GM19239 (cell line): Measurements from ENCODE around the gene HS3ST4.

Experiments
- DNase-seq: peaks from one replicate; pipeline ENCODE4 v3.0.0; 2011; ENCODE audit warnings: low spot score; ENCODE audit not compliant: insufficient read length
- FAIRE-seq: peaks from 2 replicates; lab custom pipeline; 2011; peaks lifted over from hg19 to GRCh38; lab: Jason Lieb, UNC

The HS3ST4 gene

DNA sequence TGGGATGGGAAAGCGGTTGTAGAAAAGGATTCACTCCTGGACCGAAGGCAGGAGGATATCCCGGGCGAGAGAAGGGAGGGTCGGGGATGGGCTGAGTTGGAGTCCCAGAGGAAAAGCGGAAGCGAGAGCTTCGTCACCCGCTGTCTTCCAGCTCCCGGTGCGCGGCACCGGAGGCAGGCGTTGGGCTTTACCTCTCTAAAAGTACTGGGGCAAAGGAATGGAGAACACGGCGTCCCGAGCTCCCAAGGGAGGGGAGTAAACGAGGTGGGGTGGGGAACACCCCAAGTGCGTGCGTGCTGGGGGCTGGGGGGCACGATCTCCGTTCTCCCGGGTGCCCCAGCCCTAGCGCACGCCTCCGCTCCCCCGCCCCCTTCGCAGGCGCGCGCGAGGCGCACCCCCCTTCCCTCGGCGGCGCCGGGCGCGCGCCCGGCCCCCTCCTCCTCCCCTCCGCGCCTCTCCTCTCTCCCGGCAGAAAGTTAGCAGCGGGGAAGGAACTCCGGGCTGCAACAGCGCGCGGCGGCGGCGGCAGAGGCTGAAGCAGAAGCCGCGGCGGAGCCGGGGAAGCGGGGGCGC lies at the start of gene HS3ST4:
Gene HS3ST4, plus strand, starts transcription at position 441 of the 573 bp plus-strand sequence.
- FAIRE-seq: no peak
- DNase-seq: no peak

- FAIRE-seq (no peak), DNase-seq (no peak)
Observed at GRCh38 chr16:25643633-25644032, 48.1 kb upstream of the HS3ST4 start.

DNA sequence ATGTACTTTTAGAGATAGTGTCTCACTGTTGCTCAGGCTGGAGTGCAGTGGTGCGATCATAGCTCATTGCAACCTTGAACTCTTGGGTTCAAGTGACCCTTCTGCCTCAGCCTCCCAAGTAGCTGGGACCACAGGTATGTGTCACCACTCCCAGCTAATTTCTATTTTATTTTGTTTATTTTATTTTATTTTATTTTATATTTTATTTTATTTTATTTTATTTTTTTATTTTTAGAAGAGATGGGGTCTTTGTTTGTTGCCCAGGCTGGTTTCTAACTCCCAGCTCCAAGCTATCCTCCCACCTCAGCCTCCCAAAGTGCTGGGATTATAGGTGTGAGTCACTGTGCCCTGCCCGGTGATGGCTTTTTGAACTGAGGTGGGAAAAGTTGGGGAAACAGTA lies 35.1 kb upstream of the HS3ST4 start:
- no peak for FAIRE-seq

GRCh38 chr16:25676820-25677219 lies 14.9 kb upstream of the HS3ST4 start:
- DNase-seq (no peak), FAIRE-seq (no peak)

More for the DNA sequence above, 35.1 kb upstream of the HS3ST4 start:
- DNase-seq: no peak

DNA sequence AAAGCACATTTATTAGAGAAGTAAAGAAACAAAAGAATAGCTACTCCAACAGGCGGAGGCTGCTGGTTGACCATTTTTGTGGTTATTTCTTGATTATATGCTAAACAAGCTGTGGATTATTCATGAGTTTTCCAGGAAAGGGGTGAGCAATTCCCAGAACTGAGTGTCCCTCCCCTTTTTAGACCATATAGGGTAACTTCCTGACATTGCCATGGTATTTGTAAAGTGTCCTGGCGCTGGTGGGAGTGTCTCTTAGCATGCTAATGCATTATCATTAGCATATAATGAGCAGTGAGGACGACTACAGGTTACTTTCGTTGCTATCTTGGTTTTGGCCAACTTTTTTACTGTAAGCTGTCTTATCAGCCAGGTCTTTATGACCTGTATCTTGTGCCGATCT lies 12.2 kb upstream of the HS3ST4 start:
- DNase-seq: no peak
- FAIRE-seq: no peak

GRCh38 chr16:25689137-25689836 lies 2.5 kb upstream of the HS3ST4 start:
- DNase-seq (no peak), FAIRE-seq (no peak)

DNA sequence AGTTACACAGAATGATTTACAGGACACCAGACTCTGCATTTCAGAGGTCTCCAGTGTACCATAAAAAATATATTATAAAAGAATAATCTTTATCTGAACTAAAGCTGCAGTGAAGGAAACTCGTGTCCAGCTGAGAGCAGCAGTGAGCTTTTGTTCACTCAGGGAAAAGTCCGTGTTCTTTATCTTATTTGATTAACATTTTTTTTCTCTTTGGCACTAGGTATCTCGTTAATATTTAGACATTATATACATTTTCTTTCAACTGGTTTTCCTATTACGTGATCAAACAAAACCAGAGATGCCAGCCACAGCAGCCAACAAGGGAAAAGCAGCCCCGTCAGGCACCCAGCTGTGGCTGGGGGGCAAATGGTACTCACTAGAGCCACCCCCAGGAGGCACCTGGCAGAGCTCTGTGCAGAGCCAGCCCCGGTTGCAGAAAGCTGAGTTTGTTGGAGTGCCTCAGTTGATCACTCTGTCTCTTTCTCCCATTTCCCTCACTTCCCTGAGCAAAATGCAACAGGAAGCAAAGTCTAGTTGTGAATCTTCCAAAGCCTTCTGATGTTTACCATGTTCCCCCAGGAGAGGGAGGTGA lies 1.1 kb upstream of the HS3ST4 start:
- DNase-seq (no peak), FAIRE-seq (no peak)

DNA sequence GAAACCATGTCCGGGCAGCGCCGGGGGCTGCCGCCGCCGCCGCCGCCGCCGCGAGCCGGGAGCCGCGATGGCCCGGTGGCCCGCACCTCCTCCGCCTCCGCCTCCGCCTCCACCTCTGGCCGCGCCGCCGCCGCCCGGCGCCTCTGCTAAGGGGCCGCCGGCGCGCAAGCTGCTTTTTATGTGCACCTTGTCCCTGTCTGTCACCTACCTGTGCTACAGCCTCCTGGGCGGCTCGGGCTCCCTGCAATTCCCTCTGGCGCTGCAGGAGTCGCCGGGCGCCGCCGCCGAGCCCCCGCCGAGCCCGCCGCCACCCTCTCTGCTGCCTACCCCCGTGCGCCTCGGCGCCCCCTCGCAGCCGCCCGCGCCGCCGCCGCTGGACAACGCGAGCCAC lies 587 bp downstream of the HS3ST4 start:
- DNase-seq (no peak), FAIRE-seq (no peak)

- no peak for DNase-seq
- no peak for FAIRE-seq
Observed at GRCh38 chr16:25692742-25693508, 1.2 kb downstream of the HS3ST4 start.

- no peak for FAIRE-seq
- no peak for DNase-seq
Observed at GRCh38 chr16:25693631-25694030, 1.9 kb downstream of the HS3ST4 start.

- no peak for FAIRE-seq
- no peak for DNase-seq
Observed at GRCh38 chr16:25699069-25699468, 7.3 kb downstream of the HS3ST4 start.

DNA sequence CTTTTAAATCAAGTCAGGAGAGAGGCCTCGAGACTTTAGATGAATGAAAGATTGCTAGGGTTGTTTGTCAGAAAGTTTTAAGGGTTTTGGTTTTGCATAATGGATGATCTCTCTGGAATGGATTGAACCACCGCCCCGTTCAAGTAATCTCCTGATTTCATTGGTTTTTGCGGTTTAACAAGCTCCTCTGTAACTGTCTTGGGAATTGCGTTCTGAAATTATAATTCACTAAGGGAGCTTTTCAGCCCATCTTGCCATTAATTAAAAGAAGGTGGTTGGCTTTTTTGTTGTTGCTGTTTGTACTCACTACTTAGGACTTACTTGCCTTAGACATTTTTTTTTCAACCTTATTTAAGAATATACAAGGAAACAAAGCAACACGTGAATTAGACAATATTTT lies 8.8 kb downstream of the HS3ST4 start:
- DNase-seq: no peak
- FAIRE-seq: no peak

- FAIRE-seq: no peak
- DNase-seq: no peak
Observed at GRCh38 chr16:25707553-25707952, 15.8 kb downstream of the HS3ST4 start.

DNA sequence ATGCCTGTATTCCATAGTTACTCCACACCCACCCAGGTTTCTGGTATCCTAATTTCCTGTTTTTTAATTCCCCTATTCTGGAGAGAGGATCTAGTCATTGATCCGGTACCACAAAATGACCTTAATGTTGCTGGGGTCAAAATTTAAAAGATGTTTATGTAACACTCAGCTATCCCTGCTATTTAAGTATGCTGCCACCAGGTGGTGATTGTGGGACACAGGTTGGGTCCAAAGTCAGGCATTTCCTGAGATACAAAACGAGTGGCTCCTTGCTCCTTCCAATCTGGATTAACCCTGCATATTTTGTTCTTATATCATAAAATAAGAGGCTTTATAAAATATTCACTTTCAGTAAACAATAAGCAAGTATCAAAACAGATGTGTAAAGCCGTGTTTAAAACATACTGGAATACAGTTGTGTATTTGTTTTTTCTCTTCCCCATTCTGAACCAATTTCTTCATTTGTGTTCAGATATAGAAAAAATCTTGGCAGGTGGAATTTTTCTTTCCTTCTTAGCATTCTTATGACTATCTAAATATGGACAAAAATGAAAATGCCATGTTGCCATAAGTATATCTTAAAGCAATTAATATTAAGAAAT lies 16.3 kb downstream of the HS3ST4 start:
- DNase-seq: no peak
- peak; percentile 70 for FAIRE-seq

DNA sequence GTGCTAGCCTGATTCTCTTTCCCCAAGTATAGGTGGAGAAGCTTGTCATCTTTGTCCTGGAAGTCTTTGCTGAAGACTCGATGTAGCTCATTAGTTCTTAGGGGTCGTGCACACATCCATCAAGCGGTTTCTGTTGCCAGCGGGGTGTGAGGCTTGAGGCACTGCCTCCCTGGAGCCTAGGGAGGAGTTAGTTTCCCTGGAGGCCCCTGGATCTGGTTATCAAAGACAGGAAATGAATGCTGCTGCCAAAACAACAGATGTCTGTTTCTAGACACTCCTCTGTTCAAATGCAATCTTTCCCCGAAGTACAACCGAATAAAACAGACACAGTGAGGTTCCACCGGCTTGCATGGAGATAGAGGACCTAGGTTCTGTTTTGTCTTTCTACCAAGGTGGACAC lies 17.5 kb downstream of the HS3ST4 start:
- DNase-seq (no peak), FAIRE-seq (no peak)

DNA sequence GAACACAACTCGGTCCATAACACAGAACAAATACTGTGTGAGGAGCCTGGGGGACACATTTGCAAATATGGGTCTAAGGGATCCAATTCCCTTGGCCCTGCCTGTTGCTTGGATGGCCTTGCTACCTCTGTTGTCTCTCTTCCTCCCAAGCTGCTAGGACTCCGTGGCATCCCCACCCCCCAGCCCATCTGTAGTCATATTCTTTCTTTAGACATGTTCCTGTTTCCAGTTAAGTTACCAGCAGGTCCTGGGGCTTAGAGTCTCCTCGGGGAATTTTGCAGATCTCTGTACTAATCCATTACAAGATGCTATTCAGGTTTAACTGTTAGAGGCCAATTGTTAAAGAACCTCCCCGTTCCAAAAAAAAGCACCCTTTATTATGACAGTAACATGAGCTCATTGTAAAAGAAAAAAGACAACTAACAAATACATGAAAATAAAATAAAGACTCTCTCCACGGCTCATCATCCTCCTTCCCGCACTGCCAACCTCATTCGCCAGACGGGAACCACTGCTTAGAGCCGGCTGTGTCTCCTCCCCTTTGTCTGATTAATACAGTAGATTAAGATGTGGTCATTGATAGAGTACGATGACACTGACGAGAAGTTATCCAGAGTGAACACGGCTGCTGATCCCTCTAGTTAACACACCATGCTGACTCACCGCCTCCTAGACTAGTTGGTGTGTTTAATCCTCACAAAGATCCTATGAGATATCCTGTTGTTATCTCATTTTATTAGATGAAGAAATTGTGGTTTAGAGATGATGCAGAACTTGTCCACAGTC lies 22.2 kb downstream of the HS3ST4 start:
- FAIRE-seq (no peak), DNase-seq (no peak)

DNA sequence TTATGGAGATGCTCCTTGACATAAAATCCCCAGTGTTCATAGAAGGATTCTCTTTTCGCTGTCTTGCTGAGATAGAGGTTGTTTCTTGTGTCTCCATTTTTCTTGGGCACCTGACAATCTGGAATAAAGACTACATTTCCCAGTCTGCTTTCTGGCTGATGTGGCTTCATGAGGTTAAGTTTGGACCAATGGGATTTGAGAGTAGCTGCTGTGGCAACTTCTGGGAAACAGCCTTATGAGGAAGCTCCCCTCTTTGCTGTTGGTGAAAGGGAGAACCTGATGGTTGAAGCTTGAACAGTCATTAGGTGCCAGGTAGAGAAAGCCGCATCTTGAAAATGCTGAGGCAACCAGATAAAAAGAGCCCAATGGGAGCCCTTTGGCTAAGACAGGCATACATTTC lies 24.4 kb downstream of the HS3ST4 start:
- DNase-seq: no peak
- no peak for FAIRE-seq

DNA sequence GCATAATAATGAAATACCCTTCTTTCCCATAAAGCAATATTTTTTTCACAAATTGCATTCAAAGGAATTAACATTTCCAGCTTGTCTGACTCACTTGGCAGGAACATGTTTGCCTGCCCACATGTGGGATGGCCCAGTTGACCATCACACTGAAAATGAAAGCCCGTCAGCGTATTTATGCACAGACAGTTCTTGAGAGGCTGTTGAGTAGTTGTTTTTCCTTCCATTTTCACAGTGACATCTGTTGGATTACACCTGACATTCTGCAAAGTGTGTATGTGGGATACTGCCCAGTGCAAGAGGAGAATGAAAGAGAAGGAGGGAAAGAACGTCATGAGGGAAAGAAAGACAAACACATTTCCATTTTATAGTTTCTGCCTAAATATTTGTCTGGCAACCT lies 29.7 kb downstream of the HS3ST4 start:
- DNase-seq (no peak), FAIRE-seq (no peak)

DNA sequence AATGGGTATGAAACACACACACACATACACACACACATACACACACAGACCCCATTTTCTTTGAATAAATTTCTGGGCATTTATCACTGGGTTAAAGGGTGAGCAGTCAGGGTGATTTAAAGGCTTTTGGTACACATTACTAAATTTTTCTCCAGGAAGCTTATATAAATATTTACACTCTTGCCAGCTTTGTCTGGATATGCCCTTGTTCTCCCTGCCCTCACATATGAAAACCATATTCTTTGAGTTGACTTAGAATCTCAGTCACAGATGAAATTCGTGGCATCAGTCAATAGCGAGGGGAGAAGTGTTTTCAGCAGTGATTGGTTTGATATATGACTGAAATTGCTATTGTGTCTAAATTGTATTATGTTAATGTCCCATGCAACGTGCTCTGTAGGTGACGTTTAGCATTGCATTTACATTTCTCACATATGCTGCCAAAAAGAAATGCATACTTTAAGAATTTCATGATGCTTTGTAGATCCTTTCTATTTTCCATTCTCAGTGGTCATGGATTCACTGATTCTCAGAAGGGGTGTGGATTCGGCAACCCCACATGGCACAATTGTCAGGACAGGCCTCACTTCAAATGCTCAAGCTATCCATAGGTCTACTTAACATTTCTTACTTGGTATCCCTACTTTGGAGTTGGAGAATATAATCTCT lies 34.8 kb downstream of the HS3ST4 start:
- FAIRE-seq (no peak), DNase-seq (no peak)
